NCI-H774 (cell line): Measurements from ENCODE around the gene SNX6.
"Not testable (repeated sequence)": the region's sequence is repeated elsewhere in the genome, so short reads cannot be mapped to it uniquely, and the experiment has no call there.

Experiments used
- DNase-seq: peaks from one replicate; lab custom pipeline; 2025; lab: John Stamatoyannopoulos, UW

Gene SNX6

GRCh38 chr14:34521071-34521470 is 108.9 kb downstream of the SNX6 start:
- not testable (repeated sequence) for DNase-seq

DNA sequence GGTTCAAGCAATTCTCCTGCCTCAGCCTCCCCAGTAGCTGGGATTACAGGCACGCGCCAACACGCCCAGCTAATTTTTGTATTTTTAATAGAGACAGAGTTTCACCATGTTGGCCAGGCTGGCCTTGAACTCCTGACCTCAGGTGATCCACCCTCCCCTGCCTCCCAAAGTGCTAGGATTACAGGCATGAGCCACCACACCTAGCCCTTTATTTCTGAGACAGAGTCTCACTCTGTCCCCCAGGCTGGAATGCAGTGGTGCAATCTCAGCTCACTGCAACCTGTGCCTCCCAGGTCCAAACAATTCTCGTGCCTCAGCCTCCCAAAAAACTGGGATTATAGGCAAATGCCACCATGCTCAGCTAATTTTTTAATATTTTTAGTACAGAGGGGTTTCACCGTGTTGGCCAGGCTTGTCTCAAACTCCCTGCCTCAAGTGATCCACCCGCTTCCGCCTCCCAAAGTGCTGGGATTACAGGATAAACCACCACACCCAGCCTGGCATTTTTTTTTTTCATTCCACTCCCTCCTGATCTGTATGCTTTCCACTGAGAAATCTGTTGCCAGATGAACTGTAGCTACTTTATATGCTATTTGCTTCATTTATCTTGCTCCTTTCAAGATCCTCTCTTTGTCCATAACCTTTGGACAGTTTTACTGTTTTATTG is 109.5 kb downstream of the SNX6 start:
- DNase-seq, result not testable (repeated sequence)
